IMR-90 (cell line): Measurements from ENCODE around the gene FGF9. TPM values are rescaled to one million over a fixed set of nuclear protein-coding genes. Genes with fewer than 3 reads are reported as not detected.

ENCODE experiments used
- ATAC-seq: fragments of 200-7000 bp; cut with Tn5 transposase; 2 replicates; pipeline ENCODE4 v1.9.1; 2020; ENCODE audit warnings: low read depth, mild to moderate bottlenecking, moderate library complexity
- BruUV-seq: library from RNA; stranded (reverse); fragments of 400-500 nt; replicated peaks from 2 replicates; lab custom pipeline; 2021; lab: Mats Ljungman, UMichigan
- CTCF ChIA-PET: fragments of 300-600 bp; formaldehyde crosslinking; extraction: SDS; loops from one replicate; lab custom pipeline; 2021; ENCODE audit warnings: antibody characterized with exemption; lab: Yijun Ruan, JAX
- POLR2A ChIA-PET: fragments of 300-600 bp; sonication (Branson Sonifier 250); formaldehyde crosslinking; loops from one replicate; lab custom pipeline; 2022; ENCODE audit warnings: antibody characterized with exemption; ENCODE audit not compliant: unreplicated experiment; lab: Charles Lee
- DNase-seq: peaks from one replicate; pipeline ENCODE4 v3.0.0; 2013
- H2AFZ ChIP-seq: replicated peaks from 2 replicates; pipeline ENCODE3; 2013; ENCODE audit warnings: low read length, mild to moderate bottlenecking; ENCODE audit not compliant: poor library complexity
- H2AK5ac ChIP-seq: 2 replicates; pipeline ENCODE4 v1.6.1; 2013; ENCODE audit warnings: low read depth, low read length, inconsistent platforms
- H2AK9ac ChIP-seq: replicated peaks from 2 replicates; pipeline ENCODE3; 2013; ENCODE audit warnings: mild to moderate bottlenecking, low read depth, low read length, moderate library complexity; ENCODE audit not compliant: poor library complexity
- H2BK120ac ChIP-seq: 2 replicates; pipeline ENCODE4 v1.6.1; 2013; ENCODE audit warnings: low read depth, low read length, inconsistent platforms
- H2BK15ac ChIP-seq: 3 replicates; pipeline ENCODE4 v1.6.1; 2013; ENCODE audit warnings: low read depth, low read length, inconsistent platforms
- H2BK20ac ChIP-seq: 2 replicates; pipeline ENCODE4 v1.6.1; 2013; ENCODE audit warnings: low read depth, mild to moderate bottlenecking, inconsistent platforms, low read length, moderate library complexity
- H2BK5ac ChIP-seq: 2 replicates; pipeline ENCODE4 v1.6.1; 2013; ENCODE audit warnings: mild to moderate bottlenecking, low read depth, low read length, inconsistent platforms; ENCODE audit not compliant: poor library complexity, severe bottlenecking
- H3K14ac ChIP-seq: replicated peaks from 2 replicates; pipeline ENCODE4 v1.6.1; 2013; ENCODE audit warnings: low read depth, low read length, inconsistent platforms
- H3K18ac ChIP-seq: 2 replicates; pipeline ENCODE4 v1.6.1; 2013; ENCODE audit warnings: low read depth, low read length, control low read depth
- H3K23ac ChIP-seq: 2 replicates; pipeline ENCODE4 v1.6.1; 2013; ENCODE audit warnings: low read depth, low read length, inconsistent platforms
- H3K27ac ChIP-seq: 2 replicates; pipeline ENCODE4 v1.5.1; 2013; ENCODE audit warnings: mild to moderate bottlenecking, control low read depth, low read length; ENCODE audit not compliant: insufficient read depth
- H3K27me3 ChIP-seq: 2 replicates; pipeline ENCODE4 v1.6.1; 2013; ENCODE audit warnings: low read length; ENCODE audit not compliant: control insufficient read depth, insufficient read depth
- H3K36me3 ChIP-seq: 2 replicates; pipeline ENCODE4 v1.6.1; 2013; ENCODE audit warnings: low read length, mixed read lengths; ENCODE audit not compliant: control insufficient read depth, insufficient read depth
- H3K4ac ChIP-seq: 2 replicates; pipeline ENCODE4 v1.6.1; 2013; ENCODE audit warnings: low read depth, low read length, inconsistent platforms
- H3K4me1 ChIP-seq: 2 replicates; pipeline ENCODE4 v1.6.1; 2013; ENCODE audit warnings: low read length, mixed read lengths; ENCODE audit not compliant: control insufficient read depth, insufficient read depth
- H3K4me2 ChIP-seq: 2 replicates; pipeline ENCODE4 v1.6.1; 2013; ENCODE audit warnings: low read depth, mild to moderate bottlenecking, control low read depth, low read length, moderate library complexity
- H3K4me3 ChIP-seq: 2 replicates; pipeline ENCODE4 v1.5.1; 2013; ENCODE audit warnings: low read depth, mild to moderate bottlenecking, control low read depth, low read length, moderate library complexity; ENCODE audit not compliant: insufficient read depth
- H3K56ac ChIP-seq: 2 replicates; pipeline ENCODE4 v1.6.1; 2013; ENCODE audit warnings: low read length, inconsistent platforms; ENCODE audit not compliant: insufficient read depth; ENCODE audit errors: extremely low read depth
- H3K79me1 ChIP-seq, 2 experiments: 2 replicates each; pipeline ENCODE4 v1.6.1; 2013; ENCODE audit warnings: low read length in 2 of 2, inconsistent platforms in 1 of 2, low read depth in 1 of 2
- H3K9ac ChIP-seq: 2 replicates; pipeline ENCODE4 v1.6.1; 2013; ENCODE audit warnings: low read depth, low read length, control low read depth
- H3K9me1 ChIP-seq: 2 replicates; pipeline ENCODE4 v1.6.1; 2013; ENCODE audit warnings: low read length, inconsistent platforms; ENCODE audit not compliant: insufficient read depth
- H3K9me3 ChIP-seq: 2 replicates; pipeline ENCODE4 v1.6.1; 2013; ENCODE audit warnings: low read length; ENCODE audit not compliant: control insufficient read depth, insufficient read depth
- H4K20me1 ChIP-seq: 2 replicates; pipeline ENCODE4 v1.6.1; 2013; ENCODE audit warnings: low read length, inconsistent platforms; ENCODE audit not compliant: insufficient read depth
- H4K5ac ChIP-seq: 2 replicates; pipeline ENCODE4 v1.6.1; 2013; ENCODE audit warnings: mild to moderate bottlenecking, low read depth, low read length, control low read depth
- H4K8ac ChIP-seq, 2 experiments: 2 replicates each; pipeline ENCODE4 v1.6.1; 2013; ENCODE audit warnings: low read depth in 2 of 2, low read length in 2 of 2, control low read depth in 1 of 2, inconsistent platforms in 1 of 2
- H4K91ac ChIP-seq: 2 replicates; pipeline ENCODE4 v1.6.1; 2013; ENCODE audit warnings: low read depth, low read length, inconsistent platforms; ENCODE audit not compliant: insufficient read depth
- BHLHE40 ChIP-seq: fragments of 150-350 bp; IDR thresholded peaks from 2 replicates; pipeline ENCODE4 v1.6.1; 2016; ENCODE audit warnings: mild to moderate bottlenecking, low read depth, low read length
- CEBPB ChIP-seq: IDR thresholded peaks from 2 replicates; pipeline ENCODE4 v1.6.1; 2012; ENCODE audit warnings: low read depth, low read length, improper control_type of control experiment
- CHD1 ChIP-seq: IDR thresholded peaks from 2 replicates; pipeline ENCODE4 v1.6.1; 2012; ENCODE audit warnings: low read depth, low read length, improper control_type of control experiment
- CTCF ChIP-seq: conservative IDR thresholded peaks from 2 replicates; pipeline ENCODE4 v1.5.1; 2012; ENCODE audit warnings: mild to moderate bottlenecking, low read depth, low read length, improper control_type of control experiment
- ELK1 ChIP-seq: fragments of 150-350 bp; IDR thresholded peaks from 2 replicates; pipeline ENCODE4 v1.6.1; 2016; ENCODE audit warnings: low read depth, mild to moderate bottlenecking, low read length, moderate library complexity, borderline replicate concordance
- FOS ChIP-seq: fragments of 150-350 bp; IDR thresholded peaks from 2 replicates; pipeline ENCODE4 v1.6.1; 2016; ENCODE audit warnings: low read depth, low read length
- MAFK ChIP-seq: IDR thresholded peaks from 2 replicates; pipeline ENCODE4 v1.6.1; 2012; ENCODE audit warnings: low read depth, low read length, improper control_type of control experiment
- MAZ ChIP-seq: IDR thresholded peaks from 2 replicates; pipeline ENCODE4 v1.6.1; 2012; ENCODE audit warnings: low read depth, mild to moderate bottlenecking, low read length, improper control_type of control experiment, moderate library complexity, borderline replicate concordance
- MXI1 ChIP-seq: IDR thresholded peaks from 2 replicates; pipeline ENCODE4 v1.6.1; 2012; ENCODE audit warnings: low read depth, mild to moderate bottlenecking, low read length, moderate library complexity, borderline replicate concordance
- NFE2L2 ChIP-seq: fragments of 150-350 bp; IDR thresholded peaks from 2 replicates; pipeline ENCODE4 v1.6.1; 2016; ENCODE audit warnings: low read depth, mild to moderate bottlenecking, low read length
- POLR2A ChIP-seq: IDR thresholded peaks from 2 replicates; pipeline ENCODE4 v1.6.1; 2012; ENCODE audit warnings: mild to moderate bottlenecking, low read depth, low read length
- RAD21 ChIP-seq: IDR thresholded peaks from 2 replicates; pipeline ENCODE4 v1.6.1; 2012; ENCODE audit warnings: low read length, improper control_type of control experiment
- RCOR1 ChIP-seq: IDR thresholded peaks from 2 replicates; pipeline ENCODE4 v1.6.1; 2012; ENCODE audit warnings: mild to moderate bottlenecking, low read length, improper control_type of control experiment; ENCODE audit not compliant: insufficient replicate concordance
- RFX5 ChIP-seq: IDR thresholded peaks from 2 replicates; pipeline ENCODE4 v1.8.0; 2012; ENCODE audit warnings: low read depth, mild to moderate bottlenecking, low read length, moderate library complexity
- SMC3 ChIP-seq: fragments of 150-350 bp; IDR thresholded peaks from 2 replicates; pipeline ENCODE4 v1.6.1; 2016; ENCODE audit warnings: low read depth, mild to moderate bottlenecking, antibody characterized with exemption, low read length, moderate library complexity
- USF2 ChIP-seq: fragments of 150-350 bp; IDR thresholded peaks from 2 replicates; pipeline ENCODE4 v1.6.1; 2017; ENCODE audit warnings: mild to moderate bottlenecking, antibody characterized with exemption, low read length, low read depth
- WGBS, 2 experiments: methylation state at CpG; one replicate each; pipeline versions ENCODE4 v1.1.5 to v1.1.7; 2013; ENCODE audit warnings: missing lambda C conversion rate in 2 of 2; ENCODE audit not compliant: insufficient read length in 1 of 2; ENCODE audit errors: extremely low coverage in 2 of 2; 5-methylcytosine and 5-hydroxymethylcytosine counted together
- dilution Hi-C: fragments of 300-500 bp; cut with HindIII; formaldehyde crosslinking; loops from one replicate; pipeline ENCODE4 v1.14.3; 2018; ENCODE audit warnings: low sequenced_read_pairs; ENCODE audit not compliant: unreplicated experiment
- in situ Hi-C: fragments of 300-500 bp; cut with MboI; formaldehyde crosslinking; loops from 3 replicates; pipeline ENCODE4 v1.14.3; 2019; ENCODE audit warnings: low sequenced_read_pairs, inconsistent platforms, mixed read lengths
- intact Hi-C: fragments of 100-400 bp; cut with micrococcal nuclease; formaldehyde crosslinking; loops from 2 replicates; pipeline ENCODE4 v1.10.0; 2022
- polyA plus RNA-seq, 3 experiments: library from polyadenylated mRNA; depleted of rRNA; stranded (reverse); fragments of >200 nt; gene quantifications; 2 replicates each; pipeline ENCODE4 v1.2.3, GENCODE V29; 2012; ENCODE audit warnings: low replicate concordance in 1 of 3
- total RNA-seq: library from RNA; depleted of rRNA; stranded (reverse); fragments of >200 nt; gene quantifications from 2 replicates; pipeline ENCODE4 v1.2.3, GENCODE V29; 2012

Gene FGF9
- total and polyA plus RNA-seq, 2 of the 4 experiments (the other 2 are of a cell fraction), result under 0.01 to 0.05 TPM

GRCh38 chr13:21625366-21625765, 45.5 kb upstream of the FGF9 start:
- intact Hi-C loops, result loop anchor here (1.0 to 5.0 kb wide), 3 partner anchors 653 to 1395 kb away; no protein-coding TSS in a partner anchor
- no peak overlapping the region for H4K91ac ChIP-seq
- no peak overlapping the region for H2BK20ac ChIP-seq
- H3K56ac ChIP-seq, result no peak overlapping the region
- H3K9ac ChIP-seq, result no peak overlapping the region
- H3K79me1 ChIP-seq, result no peaks in the 10 kb centered on the region
- DNase-seq (peak; percentile 52), ATAC-seq (peak; percentile 94)
- H3K27ac ChIP-seq, result no peak overlapping the region
- no peak overlapping the region for H3K23ac ChIP-seq
- no peak overlapping the region for H2BK120ac ChIP-seq
- no peak overlapping the region for H3K4me3 ChIP-seq
- peak overlapping the region; percentile 38; the same call in 1 of the 2 replicates for H3K4me2 ChIP-seq
- dilution Hi-C loops, result no loop called here
- H2AK5ac ChIP-seq, result no peak overlapping the region
- no peaks in the 10 kb centered on the region for H3K9me1 ChIP-seq
- no peak overlapping the region for H3K18ac ChIP-seq
- no peaks in the 10 kb centered on the region for H4K20me1 ChIP-seq
- no peak overlapping the region for H2BK5ac ChIP-seq
- in situ Hi-C loops, result loop anchor here (25.0 kb wide), 3 partner anchors 1162 to 1687 kb away; no protein-coding TSS in a partner anchor
- H3K4me1 ChIP-seq, result no peaks in the 10 kb centered on the region
- H2AFZ ChIP-seq, result no peak overlapping the region
- no peak overlapping the region for H2BK15ac ChIP-seq
- H3K4ac ChIP-seq, result no peak overlapping the region
- peaks cover 4% of the 10 kb centered on the region for H3K27me3 ChIP-seq
- TF ChIP-seq ELK1 (no peak), SMC3 (peak; percentile 67), RCOR1 (no peak), NFE2L2 (no peak), POLR2A (no peak), RFX5 (no peak), USF2 (no peak), CTCF (peak; percentile 74), BHLHE40 (no peak), RAD21 (peak; percentile 82), MXI1 (no peak), MAZ (no peak), CHD1 (no peak), MAFK (no peak), CEBPB (no peak), FOS (no peak)
- no peak overlapping the region for H4K5ac ChIP-seq
- ChIA-PET CTCF (interaction anchor here (0.6 to 1.7 kb wide), 3 partner anchors 11 to 19 kb away, joined by 3 to 6 read pairs (median 5); no protein-coding TSS in a partner anchor), POLR2A (no interaction called here)
- no peak overlapping the region for H2AK9ac ChIP-seq
- H3K36me3 ChIP-seq, result no peaks in the 10 kb centered on the region
- no TSS peak for BruUV-seq
- no peak overlapping the region for H3K14ac ChIP-seq
- no CpG with 5 or more reads among the region's 8 CpGs for WGBS, 2 experiments
- H3K9me3 ChIP-seq, result no peaks in the 10 kb centered on the region
- no peak overlapping the region for H4K8ac ChIP-seq
